SK-N-SH (cell line): ENCODE measurements around the gene RASGRP2. TPM values are rescaled to one million over a fixed set of nuclear protein-coding genes. Genes with fewer than 3 reads are reported as not detected.

Experiments
- CTCF ChIA-PET: fragments of 300-600, 350-600 bp; formaldehyde crosslinking; extraction: SDS; loops from one replicate; lab custom pipeline; 2021; lab: Yijun Ruan, JAX
- POLR2A ChIA-PET: fragments of 350-600 bp; sonication (Branson Sonifier 250); formaldehyde crosslinking; extraction: SDS; loops from one replicate; lab custom pipeline; 2020; ENCODE audit warnings: antibody characterized with exemption, inconsistent platforms; lab: Yijun Ruan, JAX
- DNase-seq: peaks from one replicate; pipeline ENCODE4 v3.0.0; 2012
- H2AFZ ChIP-seq: fragments of 200-600 bp; sonication (generic); 2 replicates; pipeline ENCODE4 v1.8.1; 2016; ENCODE audit warnings: antibody characterized with exemption, mild to moderate bottlenecking, low read depth
- H3F3A ChIP-seq: fragments of 200-600 bp; sonication (generic); replicated peaks from 2 replicates; pipeline ENCODE3; 2016; ENCODE audit warnings: antibody characterized with exemption, mild to moderate bottlenecking; ENCODE audit not compliant: insufficient read depth
- H3K27ac ChIP-seq, 2 experiments: fragments of 200-500 bp in 1 of 2; fragments of 200-600 bp in 1 of 2; sonication (Bioruptor generic) in 1 of 2; sonication (generic), shearing (Covaris generic) in 1 of 2; 2 replicates each; pipeline versions ENCODE4 v1.5.1 to v1.6.1; 2014 to 2016; ENCODE audit warnings: low read depth in 2 of 2, inconsistent platforms in 1 of 2, low read length in 1 of 2, mild to moderate bottlenecking in 1 of 2, mixed read lengths in 1 of 2
- H3K27me3 ChIP-seq: fragments of 200-600 bp; sonication (generic), shearing (Covaris generic); 2 replicates; pipeline ENCODE4 v1.6.1; 2016; ENCODE audit warnings: mixed run types; ENCODE audit not compliant: insufficient read depth
- H3K36me3 ChIP-seq, 2 experiments: fragments of 200-500 bp in 1 of 2; fragments of 200-600 bp in 1 of 2; sonication (Bioruptor generic) in 1 of 2; sonication (generic) in 1 of 2; replicated peaks in 1 of 2; 2 replicates each; pipeline versions ENCODE3 to v1.5.1; 2014 to 2016; ENCODE audit warnings: low read length in 1 of 2, mild to moderate bottlenecking in 1 of 2; ENCODE audit not compliant: insufficient read depth in 2 of 2, control insufficient read depth in 1 of 2
- H3K4me1 ChIP-seq, 2 experiments: fragments of 200-500 bp in 1 of 2; fragments of 200-600 bp in 1 of 2; sonication (Bioruptor generic) in 1 of 2; sonication (generic), shearing (Covaris generic) in 1 of 2; 2 replicates each; pipeline versions ENCODE4 v1.5.1 to v1.6.1; 2014 to 2016; ENCODE audit warnings: low read depth in 1 of 2, low read length in 1 of 2, mixed run types in 1 of 2; ENCODE audit not compliant: insufficient read depth in 2 of 2, control insufficient read depth in 1 of 2
- H3K4me2 ChIP-seq: fragments of 200-600 bp; sonication (generic), shearing (Covaris generic); 2 replicates; pipeline ENCODE4 v1.6.1; 2017; ENCODE audit warnings: mixed run types
- H3K4me3 ChIP-seq, 2 experiments: fragments of 200-500 bp in 1 of 2; fragments of 200-600 bp in 1 of 2; sonication (Bioruptor generic) in 1 of 2; sonication (generic), shearing (Covaris generic) in 1 of 2; 2 replicates each; pipeline versions ENCODE4 v1.5.1 to v1.8.1; 2014 to 2016; ENCODE audit warnings: low read depth in 2 of 2, inconsistent platforms in 1 of 2, low read length in 1 of 2, mild to moderate bottlenecking in 1 of 2, mixed read lengths in 1 of 2, moderate library complexity in 1 of 2
- H3K79me2 ChIP-seq: fragments of 200-600 bp; sonication (generic); 2 replicates; pipeline ENCODE4 v1.8.1; 2017; ENCODE audit warnings: mild to moderate bottlenecking; ENCODE audit not compliant: insufficient read depth
- H3K9ac ChIP-seq: fragments of 200-600 bp; sonication (generic); 2 replicates; pipeline ENCODE4 v1.6.1; 2017; ENCODE audit warnings: mixed run types
- H3K9me2 ChIP-seq: fragments of 200-600 bp; sonication (generic); 2 replicates; pipeline ENCODE4 v1.6.1; 2017; ENCODE audit warnings: mixed run types
- H3K9me3 ChIP-seq: fragments of 200-600 bp; sonication (generic); 2 replicates; pipeline ENCODE4 v1.6.1; 2017; ENCODE audit warnings: mixed run types, mild to moderate bottlenecking, moderate library complexity
- H4K20me1 ChIP-seq: fragments of 200-600 bp; sonication (generic); 2 replicates; pipeline ENCODE4 v1.6.1; 2017; ENCODE audit warnings: mild to moderate bottlenecking, mixed run types; ENCODE audit not compliant: insufficient read depth
- CHD2 ChIP-seq: fragments of 150-350 bp; IDR thresholded peaks from 2 replicates; pipeline ENCODE4 v1.6.1; 2018; ENCODE audit warnings: low read length; ENCODE audit not compliant: partially characterized antibody
- ELF1 ChIP-seq: IDR thresholded peaks from 2 replicates; pipeline ENCODE4 v1.4.0; 2012
- FOXJ3 ChIP-seq: sonication (generic); formaldehyde crosslinking; IDR thresholded peaks from 2 replicates; pipeline ENCODE4 v1.5.1; 2020; ENCODE audit warnings: mild to moderate bottlenecking, missing genetic modification reagents
- GATA2 ChIP-seq: sonication (generic); formaldehyde crosslinking; IDR thresholded peaks from 2 replicates; pipeline ENCODE4 v1.5.0; 2020; ENCODE audit warnings: mild to moderate bottlenecking, missing genetic modification reagents
- IRF3 ChIP-seq: fragments of 150-350 bp; IDR thresholded peaks from 2 replicates; pipeline ENCODE4 v1.6.1; 2016; ENCODE audit warnings: mild to moderate bottlenecking, low read depth, low read length
- JUND ChIP-seq: IDR thresholded peaks from 2 replicates; pipeline ENCODE4 v1.4.0; 2012
- MAX ChIP-seq: IDR thresholded peaks from 2 replicates; pipeline ENCODE4 v1.4.0; 2012; ENCODE audit warnings: low read depth
- MEF2A ChIP-seq: IDR thresholded peaks from 2 replicates; pipeline ENCODE4 v1.4.0; 2012; ENCODE audit warnings: low read depth, borderline replicate concordance
- NRF1 ChIP-seq: IDR thresholded peaks from 2 replicates; pipeline ENCODE4 v1.6.1; 2012; ENCODE audit warnings: low read depth, mild to moderate bottlenecking, low read length
- POLR2AphosphoS5 ChIP-seq: IDR thresholded peaks from 2 replicates; pipeline ENCODE4 v1.6.1; 2012; ENCODE audit warnings: low read depth, low read length
- RAD21 ChIP-seq: IDR thresholded peaks from 2 replicates; pipeline ENCODE4 v1.6.1; 2012; ENCODE audit warnings: mild to moderate bottlenecking, low read length
- RXRA ChIP-seq: IDR thresholded peaks from 2 replicates; pipeline ENCODE4 v1.4.0; 2012; ENCODE audit warnings: low read depth, mild to moderate bottlenecking, borderline replicate concordance
- SMC3 ChIP-seq: IDR thresholded peaks from 2 replicates; pipeline ENCODE4 v1.6.1; 2012; ENCODE audit warnings: low read depth, low read length, improper control_type of control experiment
- TAF1 ChIP-seq: IDR thresholded peaks from 2 replicates; pipeline ENCODE4 v1.6.1; 2012; ENCODE audit warnings: low read depth, mild to moderate bottlenecking, low read length, moderate library complexity, borderline replicate concordance
- TCF12 ChIP-seq: IDR thresholded peaks from 2 replicates; pipeline ENCODE4 v1.4.0; 2012
- USF2 ChIP-seq: fragments of 150-350 bp; IDR thresholded peaks from 2 replicates; pipeline ENCODE4 v1.6.1; 2017; ENCODE audit warnings: antibody characterized with exemption, low read length, low read depth, borderline replicate concordance
- WGBS: methylation state at CpG from one replicate; pipeline ENCODE4 v1.1.6; 2017; ENCODE audit warnings: low lambda C conversion rate; 5-methylcytosine and 5-hydroxymethylcytosine counted together
- polyA plus RNA-seq, 3 experiments: library from polyadenylated mRNA; depleted of rRNA; stranded (reverse); fragments of >200 nt; gene quantifications; 2 replicates each; pipeline ENCODE4 v1.2.3, GENCODE V29; 2012
- TF ChIP-seq, protein P1 (sequence below): IDR thresholded peaks from 2 replicates; pipeline ENCODE4 v1.6.1; 2012; ENCODE audit warnings: mild to moderate bottlenecking, low read depth, low read length, moderate library complexity

Gene RASGRP2
- polyA plus RNA-seq, 1 of the 3 experiments (the other 2 are of a cell fraction): 1.6 TPM

GRCh38 chr11:64777449-64778222, 33.7 kb upstream of the RASGRP2 start:
- POLR2A ChIA-PET: interaction anchor here (1.2 to 1.6 kb wide), 2 partner anchors 18 to 89 kb away, joined by 3 to 5 read pairs; partner anchors contain the start of gene PYGM
- 0% methylated on average over 38 of the region's 98 CpGs for WGBS
- peak; percentile 96 for DNase-seq
- H3K9me3 ChIP-seq: no peaks in the 10 kb centered on the region
- H3K27ac ChIP-seq: peak overlapping the region; percentile 91 to 95
- peak overlapping the region; percentile 89 for H3K4me2 ChIP-seq
- no peak overlapping the region for H2AFZ ChIP-seq
- peaks cover 21% of the 10 kb centered on the region for H3F3A ChIP-seq
- peaks cover 47% of the 10 kb centered on the region in 2 experiments for H3K36me3 ChIP-seq
- TF ChIP-seq TAF1: 0 out of 2 replicates have a peak, but pooled peaks have one; percentile 12
- TF ChIP-seq, protein P1, sequence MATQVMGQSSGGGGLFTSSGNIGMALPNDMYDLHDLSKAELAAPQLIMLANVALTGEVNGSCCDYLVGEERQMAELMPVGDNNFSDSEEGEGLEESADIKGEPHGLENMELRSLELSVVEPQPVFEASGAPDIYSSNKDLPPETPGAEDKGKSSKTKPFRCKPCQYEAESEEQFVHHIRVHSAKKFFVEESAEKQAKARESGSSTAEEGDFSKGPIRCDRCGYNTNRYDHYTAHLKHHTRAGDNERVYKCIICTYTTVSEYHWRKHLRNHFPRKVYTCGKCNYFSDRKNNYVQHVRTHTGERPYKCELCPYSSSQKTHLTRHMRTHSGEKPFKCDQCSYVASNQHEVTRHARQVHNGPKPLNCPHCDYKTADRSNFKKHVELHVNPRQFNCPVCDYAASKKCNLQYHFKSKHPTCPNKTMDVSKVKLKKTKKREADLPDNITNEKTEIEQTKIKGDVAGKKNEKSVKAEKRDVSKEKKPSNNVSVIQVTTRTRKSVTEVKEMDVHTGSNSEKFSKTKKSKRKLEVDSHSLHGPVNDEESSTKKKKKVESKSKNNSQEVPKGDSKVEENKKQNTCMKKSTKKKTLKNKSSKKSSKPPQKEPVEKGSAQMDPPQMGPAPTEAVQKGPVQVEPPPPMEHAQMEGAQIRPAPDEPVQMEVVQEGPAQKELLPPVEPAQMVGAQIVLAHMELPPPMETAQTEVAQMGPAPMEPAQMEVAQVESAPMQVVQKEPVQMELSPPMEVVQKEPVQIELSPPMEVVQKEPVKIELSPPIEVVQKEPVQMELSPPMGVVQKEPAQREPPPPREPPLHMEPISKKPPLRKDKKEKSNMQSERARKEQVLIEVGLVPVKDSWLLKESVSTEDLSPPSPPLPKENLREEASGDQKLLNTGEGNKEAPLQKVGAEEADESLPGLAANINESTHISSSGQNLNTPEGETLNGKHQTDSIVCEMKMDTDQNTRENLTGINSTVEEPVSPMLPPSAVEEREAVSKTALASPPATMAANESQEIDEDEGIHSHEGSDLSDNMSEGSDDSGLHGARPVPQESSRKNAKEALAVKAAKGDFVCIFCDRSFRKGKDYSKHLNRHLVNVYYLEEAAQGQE: peak; percentile 90
- TF ChIP-seq MAX: 0 out of 2 replicates have a peak, but pooled peaks have one; percentile 18
- TF ChIP-seq MEF2A: no peak
- TF ChIP-seq POLR2AphosphoS5: no peak
- peak; percentile 75 for TF ChIP-seq NRF1
- H3K27me3 ChIP-seq: no peaks in the 10 kb centered on the region
- peaks cover 49% of the 10 kb centered on the region for H4K20me1 ChIP-seq
- peaks cover 17 to 19% of the 10 kb centered on the region in 2 experiments for H3K4me1 ChIP-seq
- CTCF ChIA-PET: interaction anchor here (1.4 to 6.1 kb wide), 2 partner anchors 11 to 89 kb away, joined by 6 to 47 read pairs; no protein-coding TSS in a partner anchor
- no peaks in the 10 kb centered on the region for H3K9me2 ChIP-seq
- H3K4me3 ChIP-seq: peak overlapping the region; percentile 77 to 83
- H3K9ac ChIP-seq: peak overlapping the region; percentile 95
- H3K79me2 ChIP-seq: peaks cover 49% of the 10 kb centered on the region

GRCh38 chr11:64776875-64777274, 32.9 kb upstream of the RASGRP2 start:
- no peak for DNase-seq
- peaks cover 17 to 19% of the 10 kb centered on the region in 2 experiments for H3K4me1 ChIP-seq
- H3K36me3 ChIP-seq: peaks cover 54 to 55% of the 10 kb centered on the region in 2 experiments
- WGBS: 13% methylated on average over 3 of the region's 3 CpGs
- no peaks in the 10 kb centered on the region for H3K9me2 ChIP-seq
- peak overlapping the region in 1 of 2 experiments; percentile 39; a peak in 1 of 4 replicates for H3K27ac ChIP-seq
- no peak overlapping the region for H2AFZ ChIP-seq
- no peaks in the 10 kb centered on the region for H3K27me3 ChIP-seq
- peak overlapping the region; percentile 89 for H3K4me2 ChIP-seq
- peaks cover 57% of the 10 kb centered on the region for H3K79me2 ChIP-seq
- peak overlapping the region; percentile 77 to 83 for H3K4me3 ChIP-seq
- ChIA-PET POLR2A (interaction anchor here (0.9 to 1.6 kb wide), 2 partner anchors 15 to 17 kb away, joined by 3 to 5 read pairs; partner anchors contain the start of gene PYGM), CTCF (interaction anchor here (0.6 to 6.1 kb wide), 7 partner anchors 8 to 88 kb away, joined by 3 to 47 read pairs (median 4); no protein-coding TSS in a partner anchor)
- H3K9me3 ChIP-seq: no peaks in the 10 kb centered on the region
- peaks cover 57% of the 10 kb centered on the region for H4K20me1 ChIP-seq
- H3F3A ChIP-seq: peaks cover 21% of the 10 kb centered on the region
- peak overlapping the region; percentile 64 for H3K9ac ChIP-seq
- TF ChIP-seq CHD2 (no peak), SMC3 (no peak), JUND (no peak), RAD21 (no peak), GATA2 (no peak), IRF3 (no peak), FOXJ3 (no peak), POLR2AphosphoS5 (no peak), MEF2A (no peak), USF2 (no peak), MAX (no peak), NRF1 (no peak), TCF12 (no peak), ELF1 (no peak), RXRA (no peak)
